ENCODE measurements around the gene SLC2A4RG. TPM values are rescaled to one million over a fixed set of nuclear protein-coding genes. Genes with fewer than 3 reads are reported as not detected.

Gene SLC2A4RG
- polyA plus RNA-seq, 1 experiment = 26.0 TPM

DNA sequence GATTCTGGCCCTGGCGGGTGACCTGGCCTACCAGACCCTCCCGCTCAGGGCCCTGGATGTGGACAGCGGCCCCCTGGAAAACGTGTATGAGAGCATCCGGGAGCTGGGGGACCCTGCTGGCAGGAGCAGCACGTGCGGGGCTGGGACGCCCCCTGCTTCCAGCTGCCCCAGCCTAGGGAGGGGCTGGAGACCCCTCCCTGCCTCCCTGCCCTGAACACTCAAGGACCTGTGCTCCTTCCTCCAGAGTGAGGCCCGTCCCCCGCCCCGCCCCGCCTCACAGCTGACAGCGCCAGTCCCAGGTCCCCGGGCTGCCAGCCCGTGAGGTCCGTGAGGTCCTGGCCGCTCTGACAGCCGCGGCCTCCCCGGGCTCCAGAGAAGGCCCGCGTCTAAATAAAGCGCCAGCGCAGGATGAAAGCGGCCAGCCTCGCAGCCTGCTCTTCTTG lies 868 bp upstream of the SLC2A4RG start:
- Histone ChIP-seq H3K4me3 (ENCODE audit: low read depth, low read length) (no peak overlapping the region), H3K27ac (ENCODE audit: low read depth, low read length) (no peak overlapping the region), H3K9me3 (ENCODE audit: control insufficient read depth, insufficient read depth, low read length) (no peaks in the 10 kb centered on the region; the same call in 1 of the 2 replicates), H3K27me3 (ENCODE audit: control insufficient read depth, insufficient read depth, low read length) (no peaks in the 10 kb centered on the region)
- no peak for DNase-seq (ENCODE audit: low read depth, low spot score)
- TF ChIP-seq, protein P1, sequence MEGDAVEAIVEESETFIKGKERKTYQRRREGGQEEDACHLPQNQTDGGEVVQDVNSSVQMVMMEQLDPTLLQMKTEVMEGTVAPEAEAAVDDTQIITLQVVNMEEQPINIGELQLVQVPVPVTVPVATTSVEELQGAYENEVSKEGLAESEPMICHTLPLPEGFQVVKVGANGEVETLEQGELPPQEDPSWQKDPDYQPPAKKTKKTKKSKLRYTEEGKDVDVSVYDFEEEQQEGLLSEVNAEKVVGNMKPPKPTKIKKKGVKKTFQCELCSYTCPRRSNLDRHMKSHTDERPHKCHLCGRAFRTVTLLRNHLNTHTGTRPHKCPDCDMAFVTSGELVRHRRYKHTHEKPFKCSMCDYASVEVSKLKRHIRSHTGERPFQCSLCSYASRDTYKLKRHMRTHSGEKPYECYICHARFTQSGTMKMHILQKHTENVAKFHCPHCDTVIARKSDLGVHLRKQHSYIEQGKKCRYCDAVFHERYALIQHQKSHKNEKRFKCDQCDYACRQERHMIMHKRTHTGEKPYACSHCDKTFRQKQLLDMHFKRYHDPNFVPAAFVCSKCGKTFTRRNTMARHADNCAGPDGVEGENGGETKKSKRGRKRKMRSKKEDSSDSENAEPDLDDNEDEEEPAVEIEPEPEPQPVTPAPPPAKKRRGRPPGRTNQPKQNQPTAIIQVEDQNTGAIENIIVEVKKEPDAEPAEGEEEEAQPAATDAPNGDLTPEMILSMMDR (IDR thresholded peaks at IDR 0.05; ENCODE audit: low read depth, low read length) = no peak
- POLR2A ChIA-PET = interaction anchor here (0.5 to 1.0 kb wide), 2 partner anchors 86 to 95 kb away, joined by 3 read pairs; partner anchors contain the start of gene STMN3
- CTCF ChIA-PET = no interaction called here

DNA sequence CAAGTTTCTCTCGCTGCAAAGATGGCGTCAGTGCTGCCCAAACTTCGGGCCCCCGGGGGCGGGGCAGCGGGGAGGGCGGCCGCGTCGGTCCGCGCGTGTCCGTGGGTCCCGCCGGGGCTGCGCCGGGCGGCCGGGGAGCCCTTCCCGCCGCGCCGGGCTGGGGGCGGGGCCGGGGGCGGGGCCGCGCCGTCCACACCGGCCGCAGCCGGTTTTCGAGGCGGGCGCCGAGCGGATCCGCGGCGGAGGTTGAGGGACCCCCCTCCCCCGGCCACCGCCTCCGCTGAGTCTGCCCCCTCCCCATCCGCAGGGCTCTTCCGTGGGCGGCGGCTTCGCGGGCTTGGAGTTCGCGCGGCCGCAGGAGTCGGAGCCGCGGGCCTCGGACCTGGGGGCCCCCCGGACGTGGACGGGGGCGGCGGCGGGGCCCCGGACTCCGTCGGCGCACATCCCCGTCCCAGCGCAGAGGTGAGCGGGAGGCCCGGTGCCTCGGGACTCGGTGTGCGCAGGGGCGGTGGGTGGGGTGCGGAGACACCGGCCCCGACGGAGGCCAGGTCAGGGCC lies 572 bp downstream of the SLC2A4RG start:
- TF ChIP-seq, protein P1 (IDR thresholded peaks at IDR 0.05; ENCODE audit: low read depth, low read length) = no peak
- ChIA-PET POLR2A (interaction anchor here (0.6 to 1.8 kb wide), 10 partner anchors 32 to 219 kb away, joined by 3 to 16 read pairs (median 4); partner anchors contain the start of genes ARFRP1, TNFRSF6B, TPD52L2 and ZGPAT), CTCF (interaction anchor here (1.6 kb wide), 1 partner anchor 36 kb away, joined by 5 read pairs; no protein-coding TSS in a partner anchor)
- no peak for DNase-seq (ENCODE audit: low read depth, low spot score)
- Histone ChIP-seq H3K27ac (ENCODE audit: low read depth, low read length) (peak overlapping the region; percentile 61), H3K27me3 (ENCODE audit: control insufficient read depth, insufficient read depth, low read length) (no peaks in the 10 kb centered on the region), H3K9me3 (ENCODE audit: control insufficient read depth, insufficient read depth, low read length) (no peaks in the 10 kb centered on the region; the same call in 1 of the 2 replicates), H3K4me3 (ENCODE audit: low read depth, low read length) (peak overlapping the region; percentile 74)

DNA sequence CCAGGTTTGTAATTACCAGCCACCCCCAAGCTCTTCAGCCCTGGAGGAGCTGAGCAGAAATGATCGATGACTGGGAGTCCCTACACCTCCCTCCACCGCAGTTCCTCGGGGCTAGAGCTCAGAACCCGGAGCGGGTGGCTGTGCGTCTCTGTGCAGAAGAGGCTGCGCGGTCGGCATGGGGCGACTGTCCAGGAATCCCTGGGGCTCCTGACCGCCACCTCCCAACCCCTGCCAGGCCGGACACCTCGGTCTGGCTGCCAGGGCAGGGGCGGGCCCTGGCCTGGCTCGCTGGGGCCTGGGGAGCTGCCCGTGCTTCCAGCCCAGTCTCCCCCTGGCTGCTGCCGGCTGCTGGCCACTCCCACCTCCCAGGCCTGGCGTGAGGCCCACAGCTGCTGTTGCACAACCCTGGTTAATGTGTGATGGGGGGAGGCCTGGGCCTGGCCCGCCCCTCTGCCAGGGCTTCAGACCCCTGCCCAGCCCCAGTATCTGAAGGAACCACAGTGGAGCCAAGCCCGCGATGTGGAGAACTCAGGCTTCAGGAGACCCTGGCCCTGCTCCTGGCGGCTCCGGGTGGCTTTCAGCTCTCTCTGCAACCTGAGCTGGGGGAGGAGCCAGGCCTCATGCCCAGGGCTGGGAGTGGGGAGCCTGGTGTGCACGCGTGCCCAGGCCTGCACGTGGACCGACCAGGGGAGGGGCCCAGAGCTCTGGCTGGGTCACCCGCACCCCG lies 1.2 kb downstream of the SLC2A4RG start:
- Histone ChIP-seq H3K4me3 (ENCODE audit: low read depth, low read length) (peak overlapping the region; percentile 74), H3K27ac (ENCODE audit: low read depth, low read length) (peak overlapping the region; percentile 61), H3K9me3 (ENCODE audit: control insufficient read depth, insufficient read depth, low read length) (no peaks in the 10 kb centered on the region; the same call in 1 of the 2 replicates), H3K27me3 (ENCODE audit: control insufficient read depth, insufficient read depth, low read length) (no peaks in the 10 kb centered on the region)
- peak; percentile 63 for DNase-seq (ENCODE audit: low read depth, low spot score)
- CTCF ChIA-PET = interaction anchor here (1.6 to 1.7 kb wide), 2 partner anchors 35 to 203 kb away, joined by 5 to 6 read pairs; partner anchors contain the start of gene PTK6
- POLR2A ChIA-PET = interaction anchor here (0.6 to 1.8 kb wide), 13 partner anchors 33 to 220 kb away, joined by 3 to 16 read pairs (median 4); partner anchors contain the start of genes ARFRP1, TNFRSF6B, TPD52L2 and ZGPAT
- TF ChIP-seq, protein P1 (IDR thresholded peaks at IDR 0.05; ENCODE audit: low read depth, low read length) = peak; percentile 33; the same call in 1 of the 2 replicates

DNA sequence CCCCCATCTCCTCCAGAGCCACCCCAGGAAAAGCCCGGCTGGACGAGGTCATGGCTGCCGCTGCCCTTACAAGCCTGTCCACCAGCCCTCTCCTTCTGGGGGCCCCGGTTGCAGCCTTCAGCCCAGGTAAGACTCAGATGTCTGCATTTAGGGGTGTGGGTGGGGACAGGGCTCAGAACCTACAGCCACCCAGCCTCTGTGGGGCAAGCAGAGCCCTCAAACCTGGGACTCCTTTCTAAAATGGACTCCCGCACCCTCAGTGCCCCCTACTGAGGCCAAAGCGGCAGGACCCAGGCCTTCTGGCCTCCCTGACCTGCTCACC lies 1.7 kb downstream of the SLC2A4RG start:
- ChIA-PET CTCF (interaction anchor here (1.6 to 1.7 kb wide), 2 partner anchors 34 to 203 kb away, joined by 5 to 6 read pairs; partner anchors contain the start of gene PTK6), POLR2A (interaction anchor here (0.7 to 1.8 kb wide), 7 partner anchors 34 to 220 kb away, joined by 4 to 16 read pairs (median 5); partner anchors contain the start of genes ARFRP1, TPD52L2 and ZGPAT)
- TF ChIP-seq, protein P1 (IDR thresholded peaks at IDR 0.05; ENCODE audit: low read depth, low read length) = no peak
- Histone ChIP-seq H3K27me3 (ENCODE audit: control insufficient read depth, insufficient read depth, low read length) (no peaks in the 10 kb centered on the region), H3K9me3 (ENCODE audit: control insufficient read depth, insufficient read depth, low read length) (no peaks in the 10 kb centered on the region; the same call in 1 of the 2 replicates), H3K27ac (ENCODE audit: low read depth, low read length) (peak overlapping the region; percentile 39), H3K4me3 (ENCODE audit: low read depth, low read length) (peak overlapping the region; percentile 74)
- DNase-seq (ENCODE audit: low read depth, low spot score) = no peak

Measured in AG04450 (cell line).